Measurements from ENCODE around the gene NPLOC4.

The NPLOC4 gene

GRCh38 chr17:81582341-81582740 lies 54.6 kb downstream of the NPLOC4 start:
- no peak overlapping the region for H3K4me3 ChIP-seq (ENCODE audit: low read depth, low read length)
- no peaks in the 10 kb centered on the region for H3K9me3 ChIP-seq (ENCODE audit: control insufficient read depth, insufficient read depth, low read depth, low read length)
- TF ChIP-seq ZNF175 (tag by site-specific recombination; IDR thresholded peaks at IDR 0.05) (no peak), ZNF704 (tag by site-specific recombination; IDR thresholded peaks at IDR 0.05) (no peak), ZNF585B (tag by site-specific recombination; IDR thresholded peaks at IDR 0.05) (no peak), ZNF157 (tag by site-specific recombination; IDR thresholded peaks at IDR 0.05) (no peak), KLF7 (tag by site-specific recombination; IDR thresholded peaks at IDR 0.05; ENCODE audit: borderline replicate concordance) (no peak), ZBTB8A (tag by site-specific recombination; IDR thresholded peaks at IDR 0.05) (no peak), ZNF10 (tag by site-specific recombination; IDR thresholded peaks at IDR 0.05) (no peak), MYNN (tag by site-specific recombination; IDR thresholded peaks at IDR 0.05; ENCODE audit: borderline replicate concordance) (no peak)
- peaks cover 39 to 95% of the 10 kb centered on the region in 2 experiments for H3K36me3 ChIP-seq (ENCODE audit: control insufficient read depth in 2 of 2, insufficient read depth in 1 of 2, low read length in 2 of 2)
- ChIA-PET POLR2A (interaction anchor here (1.1 to 2.1 kb wide), 2 partner anchors 30 to 70 kb away, joined by 4 to 5 read pairs; partner anchors contain the start of gene ACTG1), CTCF (interaction anchor here (2.0 kb wide), 1 partner anchor 19 kb away, joined by 14 read pairs; no protein-coding TSS in a partner anchor)
- no peak overlapping the region for H3K27ac ChIP-seq (ENCODE audit: extremely low read depth, low read depth, low read length)
- peaks cover 16% of the 10 kb centered on the region for H3K4me1 ChIP-seq (ENCODE audit: control insufficient read depth, insufficient read depth, low read length)

- Histone ChIP-seq H3K4me3 (ENCODE audit: low read depth, low read length) (no peak overlapping the region), H3K36me3 (ENCODE audit: control insufficient read depth in 2 of 2, insufficient read depth in 1 of 2, low read length in 2 of 2) (peaks cover 35 to 97% of the 10 kb centered on the region in 2 experiments), H3K4me1 (ENCODE audit: control insufficient read depth, insufficient read depth, low read length) (peaks cover 21% of the 10 kb centered on the region), H3K9me3 (ENCODE audit: control insufficient read depth, insufficient read depth, low read depth, low read length) (no peaks in the 10 kb centered on the region), H3K27ac (ENCODE audit: extremely low read depth, low read depth, low read length) (no peak overlapping the region)
- TF ChIP-seq ZNF692 (tag by site-specific recombination; IDR thresholded peaks at IDR 0.05) (no peak), ZIC2 (tag by site-specific recombination; IDR thresholded peaks at IDR 0.05) (no peak), KLF7 (tag by site-specific recombination; IDR thresholded peaks at IDR 0.05; ENCODE audit: borderline replicate concordance) (no peak), HOXA7 (CRISPR knock-in tag; IDR thresholded peaks at IDR 0.05; ENCODE audit: borderline replicate concordance) (no peak), ZNF302 (tag by site-specific recombination; IDR thresholded peaks at IDR 0.05; ENCODE audit: low read depth) (no peak), ZNF341 (tag by site-specific recombination; IDR thresholded peaks at IDR 0.05; ENCODE audit: low read depth) (no peak), ZNF510 (tag by site-specific recombination; IDR thresholded peaks at IDR 0.05; ENCODE audit: insufficient replicate concordance) (no peak), ZNF560 (tag by site-specific recombination; IDR thresholded peaks at IDR 0.05; ENCODE audit: borderline replicate concordance) (no peak), ZNF37A (tag by site-specific recombination; IDR thresholded peaks at IDR 0.05) (no peak), YY2 (tag by site-specific recombination; IDR thresholded peaks at IDR 0.05) (no peak), RBAK (tag by site-specific recombination; IDR thresholded peaks at IDR 0.05) (no peak), ZSCAN18 (tag by site-specific recombination; IDR thresholded peaks at IDR 0.05) (no peak), CTCF (tag by site-specific recombination; IDR thresholded peaks at IDR 0.05) (no peak), ZNF324 (tag by site-specific recombination; IDR thresholded peaks at IDR 0.05) (no peak)
- ChIA-PET POLR2A (interaction anchor here (1.1 to 2.1 kb wide), 2 partner anchors 29 to 69 kb away, joined by 4 to 5 read pairs; partner anchors contain the start of gene ACTG1), CTCF (no interaction called here)
Measured at GRCh38 chr17:81581758-81582157, 55.2 kb downstream of the NPLOC4 start.

Measured in HEK293 (cell line).